ENCODE measurements around the gene ZNF385C.

GRCh38 chr17:42027961-42028790 lies 70.1 kb downstream of the ZNF385C start:
- TF ChIP-seq, protein P1, sequence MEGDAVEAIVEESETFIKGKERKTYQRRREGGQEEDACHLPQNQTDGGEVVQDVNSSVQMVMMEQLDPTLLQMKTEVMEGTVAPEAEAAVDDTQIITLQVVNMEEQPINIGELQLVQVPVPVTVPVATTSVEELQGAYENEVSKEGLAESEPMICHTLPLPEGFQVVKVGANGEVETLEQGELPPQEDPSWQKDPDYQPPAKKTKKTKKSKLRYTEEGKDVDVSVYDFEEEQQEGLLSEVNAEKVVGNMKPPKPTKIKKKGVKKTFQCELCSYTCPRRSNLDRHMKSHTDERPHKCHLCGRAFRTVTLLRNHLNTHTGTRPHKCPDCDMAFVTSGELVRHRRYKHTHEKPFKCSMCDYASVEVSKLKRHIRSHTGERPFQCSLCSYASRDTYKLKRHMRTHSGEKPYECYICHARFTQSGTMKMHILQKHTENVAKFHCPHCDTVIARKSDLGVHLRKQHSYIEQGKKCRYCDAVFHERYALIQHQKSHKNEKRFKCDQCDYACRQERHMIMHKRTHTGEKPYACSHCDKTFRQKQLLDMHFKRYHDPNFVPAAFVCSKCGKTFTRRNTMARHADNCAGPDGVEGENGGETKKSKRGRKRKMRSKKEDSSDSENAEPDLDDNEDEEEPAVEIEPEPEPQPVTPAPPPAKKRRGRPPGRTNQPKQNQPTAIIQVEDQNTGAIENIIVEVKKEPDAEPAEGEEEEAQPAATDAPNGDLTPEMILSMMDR (conservative IDR thresholded peaks at IDR 0.05): no peak; the same call in 1 of the 2 replicates
- no peak for TF ChIP-seq ZFX (IDR thresholded peaks at IDR 0.05)
